Stimulated activated naive CD8-positive, alpha-beta T cell treated with anti-CD3 and anti-CD28 coated beads, Interleukin-15, Interleukin-2, amounts not matched to agents 100 ng/mL and 50 ng/mL, for 24 hours (primary cell): ENCODE measurements around the gene PLXNA1.

Experiments
- H3K27ac Mint-ChIP-seq: one replicate; pipeline ENCODE4 v1.8.0; 2021; ENCODE audit warnings: mild to moderate bottlenecking, mixed read lengths
- H3K27me3 Mint-ChIP-seq: one replicate; pipeline ENCODE4 v1.8.0; 2021; ENCODE audit warnings: mixed read lengths
- H3K36me3 Mint-ChIP-seq: one replicate; pipeline ENCODE4 v1.8.0; 2021; ENCODE audit warnings: low read depth, mixed read lengths
- H3K4me1 Mint-ChIP-seq: one replicate; pipeline ENCODE4 v1.8.0; 2021; ENCODE audit warnings: low read depth, mixed read lengths
- H3K4me3 Mint-ChIP-seq: one replicate; pipeline ENCODE4 v1.8.0; 2021; ENCODE audit warnings: mild to moderate bottlenecking, mixed read lengths
- H3K9me3 Mint-ChIP-seq: one replicate; pipeline ENCODE4 v1.8.0; 2021; ENCODE audit warnings: mixed read lengths

Gene PLXNA1

GRCh38 chr3:127032296-127032990, 49.5 kb downstream of the PLXNA1 start:
- H3K36me3 Mint-ChIP-seq, result no peaks in the 10 kb centered on the region
- no peaks in the 10 kb centered on the region for H3K9me3 Mint-ChIP-seq
- H3K4me3 Mint-ChIP-seq, result no peak overlapping the region
- no peaks in the 10 kb centered on the region for H3K27me3 Mint-ChIP-seq
- no peak overlapping the region for H3K27ac Mint-ChIP-seq
- no peaks in the 10 kb centered on the region for H3K4me1 Mint-ChIP-seq
